Nephron progenitor cell (in vitro differentiated cells): ENCODE data around the gene IL36RN.

Experiments
- DNase-seq: peaks from one replicate; pipeline ENCODE4 v3.0.0; 2021
- H3K27ac Mint-ChIP-seq: 2 replicates; pipeline ENCODE4 v1.8.0; 2021; ENCODE audit warnings: mild to moderate bottlenecking, moderate library complexity, mixed read lengths
- H3K27me3 Mint-ChIP-seq: 2 replicates; pipeline ENCODE4 v1.8.0; 2021; ENCODE audit warnings: mild to moderate bottlenecking, low read depth, mixed read lengths; ENCODE audit not compliant: poor library complexity
- H3K36me3 Mint-ChIP-seq: 2 replicates; pipeline ENCODE4 v1.8.0; 2021; ENCODE audit warnings: low read depth, mixed read lengths
- H3K4me1 Mint-ChIP-seq: 2 replicates; pipeline ENCODE4 v1.8.0; 2021; ENCODE audit warnings: mixed read lengths
- H3K4me3 Mint-ChIP-seq: 2 replicates; pipeline ENCODE4 v1.8.0; 2021; ENCODE audit warnings: mild to moderate bottlenecking, moderate library complexity, mixed read lengths
- H3K9me3 Mint-ChIP-seq: 2 replicates; pipeline ENCODE4 v1.8.0; 2021; ENCODE audit warnings: mild to moderate bottlenecking, moderate library complexity, mixed read lengths
- TF ChIP-seq, protein P1 (sequence below): fragments of 200-600 bp; sonication (generic); IDR thresholded peaks from 2 replicates; pipeline ENCODE4 v1.5.0; 2021; ENCODE audit warnings: antibody characterized with exemption

IL36RN gene

DNA sequence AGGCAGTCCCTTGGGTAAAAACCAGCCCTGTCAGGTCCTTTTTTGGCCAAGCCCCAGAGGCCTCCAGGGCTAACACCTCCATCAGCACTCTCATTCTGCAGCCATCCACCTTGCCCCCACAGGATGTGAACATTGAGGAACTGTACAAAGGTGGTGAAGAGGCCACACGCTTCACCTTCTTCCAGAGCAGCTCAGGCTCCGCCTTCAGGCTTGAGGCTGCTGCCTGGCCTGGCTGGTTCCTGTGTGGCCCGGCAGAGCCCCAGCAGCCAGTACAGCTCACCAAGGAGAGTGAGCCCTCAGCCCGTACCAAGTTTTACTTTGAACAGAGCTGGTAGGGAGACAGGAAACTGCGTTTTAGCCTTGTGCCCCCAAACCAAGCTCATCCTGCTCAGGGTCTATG, 16.0 kb downstream of the IL36RN start:
- Mint-ChIP-seq H3K4me3 (no peak overlapping the region), H3K27ac (no peak overlapping the region), H3K9me3 (no peaks in the 10 kb centered on the region), H3K36me3 (no peaks in the 10 kb centered on the region), H3K27me3 (peaks cover 59% of the 10 kb centered on the region), H3K4me1 (peaks cover 20% of the 10 kb centered on the region)
- TF ChIP-seq, protein P1, sequence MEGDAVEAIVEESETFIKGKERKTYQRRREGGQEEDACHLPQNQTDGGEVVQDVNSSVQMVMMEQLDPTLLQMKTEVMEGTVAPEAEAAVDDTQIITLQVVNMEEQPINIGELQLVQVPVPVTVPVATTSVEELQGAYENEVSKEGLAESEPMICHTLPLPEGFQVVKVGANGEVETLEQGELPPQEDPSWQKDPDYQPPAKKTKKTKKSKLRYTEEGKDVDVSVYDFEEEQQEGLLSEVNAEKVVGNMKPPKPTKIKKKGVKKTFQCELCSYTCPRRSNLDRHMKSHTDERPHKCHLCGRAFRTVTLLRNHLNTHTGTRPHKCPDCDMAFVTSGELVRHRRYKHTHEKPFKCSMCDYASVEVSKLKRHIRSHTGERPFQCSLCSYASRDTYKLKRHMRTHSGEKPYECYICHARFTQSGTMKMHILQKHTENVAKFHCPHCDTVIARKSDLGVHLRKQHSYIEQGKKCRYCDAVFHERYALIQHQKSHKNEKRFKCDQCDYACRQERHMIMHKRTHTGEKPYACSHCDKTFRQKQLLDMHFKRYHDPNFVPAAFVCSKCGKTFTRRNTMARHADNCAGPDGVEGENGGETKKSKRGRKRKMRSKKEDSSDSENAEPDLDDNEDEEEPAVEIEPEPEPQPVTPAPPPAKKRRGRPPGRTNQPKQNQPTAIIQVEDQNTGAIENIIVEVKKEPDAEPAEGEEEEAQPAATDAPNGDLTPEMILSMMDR, result no peak
- DNase-seq, result no peak

DNA sequence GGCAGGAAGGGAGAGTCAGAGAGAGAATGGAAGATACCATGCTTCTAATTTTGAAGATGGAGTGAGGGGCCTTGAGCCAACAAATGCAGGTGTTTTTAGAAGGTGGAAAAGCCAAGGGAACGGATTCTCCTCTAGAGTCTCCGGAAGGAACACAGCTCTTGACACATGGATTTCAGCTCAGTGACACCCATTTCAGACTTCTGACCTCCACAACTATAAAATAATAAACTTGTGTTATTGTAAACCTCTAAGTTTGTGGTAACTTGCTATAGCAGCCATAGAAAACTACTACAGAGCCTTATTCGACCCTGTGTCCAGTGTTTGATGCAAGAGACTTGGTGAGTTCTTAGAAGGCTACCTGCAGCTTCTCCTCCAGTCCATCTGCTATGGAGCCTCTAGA, 16.6 kb downstream of the IL36RN start:
- no peak for DNase-seq
- H3K27me3 Mint-ChIP-seq, result peaks cover 55% of the 10 kb centered on the region
- H3K4me1 Mint-ChIP-seq, result peaks cover 20% of the 10 kb centered on the region
- H3K9me3 Mint-ChIP-seq, result no peaks in the 10 kb centered on the region
- TF ChIP-seq, protein P1, result no peak
- H3K4me3 Mint-ChIP-seq, result no peak overlapping the region
- no peak overlapping the region for H3K27ac Mint-ChIP-seq
- no peaks in the 10 kb centered on the region for H3K36me3 Mint-ChIP-seq

DNA sequence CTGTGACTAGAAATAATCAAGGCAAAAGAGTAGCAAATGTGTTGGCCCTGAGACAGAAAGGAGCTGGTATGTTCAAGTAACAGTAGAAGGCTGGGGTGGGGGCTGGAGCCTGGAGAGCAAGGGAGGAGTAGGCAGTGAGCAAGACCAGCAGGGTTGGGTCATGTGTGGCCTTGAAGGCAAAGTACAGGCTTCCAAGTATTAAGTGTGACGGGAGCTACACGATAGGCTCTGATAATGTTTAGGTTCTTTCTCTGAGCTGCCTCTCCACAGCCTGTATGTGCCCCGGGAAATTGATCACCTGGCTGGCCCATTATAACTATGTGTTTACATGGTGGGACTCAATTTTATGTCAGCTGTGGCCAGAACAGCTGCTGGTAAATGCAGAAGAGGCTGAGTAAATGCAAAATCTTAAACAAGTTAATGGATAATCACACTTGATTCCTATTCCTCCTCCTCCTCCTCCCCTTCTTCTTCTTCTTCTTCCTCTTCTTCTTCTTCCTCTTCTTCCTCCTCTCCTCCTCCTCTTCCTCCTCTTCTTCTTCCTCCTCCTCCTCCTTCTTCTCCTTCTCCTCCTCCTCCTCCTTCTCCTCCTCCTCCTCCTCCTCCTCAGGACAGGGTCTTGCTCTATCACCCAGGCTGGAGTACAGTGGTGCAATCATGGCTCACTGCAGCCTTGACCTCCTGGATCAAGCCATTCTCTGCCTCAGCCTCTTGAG, 18.1 kb downstream of the IL36RN start:
- no peak for DNase-seq
- H3K36me3 Mint-ChIP-seq, result no peaks in the 10 kb centered on the region
- peaks cover 20% of the 10 kb centered on the region for H3K4me1 Mint-ChIP-seq
- no peaks in the 10 kb centered on the region for H3K9me3 Mint-ChIP-seq
- H3K27me3 Mint-ChIP-seq, result peaks cover 63% of the 10 kb centered on the region
- TF ChIP-seq, protein P1, result no peak
- no peak overlapping the region for H3K4me3 Mint-ChIP-seq
- H3K27ac Mint-ChIP-seq, result no peak overlapping the region

DNA sequence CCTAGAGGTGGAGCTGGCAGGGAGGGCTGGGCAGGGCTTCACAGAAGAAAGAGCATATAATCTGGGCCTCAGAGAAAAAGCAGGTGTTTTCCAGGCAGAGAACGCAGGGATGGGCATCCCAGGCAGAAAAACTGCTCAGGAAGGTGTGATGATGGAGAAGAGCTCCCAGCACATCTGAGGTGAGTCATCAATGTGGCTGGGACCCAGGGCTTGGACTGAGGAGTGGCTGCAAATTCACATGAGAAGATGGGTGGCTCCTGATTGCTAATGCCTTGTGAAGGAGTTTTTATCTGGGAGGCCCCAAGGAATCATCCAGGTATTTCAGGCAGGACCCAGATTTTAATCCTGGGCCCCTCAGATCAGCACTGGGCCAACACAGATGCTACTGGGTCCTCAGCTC, 18.9 kb downstream of the IL36RN start:
- H3K36me3 Mint-ChIP-seq, result no peaks in the 10 kb centered on the region
- H3K27ac Mint-ChIP-seq, result no peak overlapping the region
- TF ChIP-seq, protein P1, result no peak
- peaks cover 70% of the 10 kb centered on the region for H3K27me3 Mint-ChIP-seq
- DNase-seq, result no peak
- H3K4me1 Mint-ChIP-seq, result peaks cover 20% of the 10 kb centered on the region
- H3K4me3 Mint-ChIP-seq, result no peak overlapping the region
- no peaks in the 10 kb centered on the region for H3K9me3 Mint-ChIP-seq

GRCh38 chr2:113078350-113078839, 19.4 kb downstream of the IL36RN start:
- peaks cover 20% of the 10 kb centered on the region for H3K4me1 Mint-ChIP-seq
- DNase-seq, result no peak
- H3K4me3 Mint-ChIP-seq, result no peak overlapping the region
- H3K9me3 Mint-ChIP-seq, result no peaks in the 10 kb centered on the region
- peak overlapping the region; percentile 26 for H3K27ac Mint-ChIP-seq
- TF ChIP-seq, protein P1, result no peak
- peaks cover 71% of the 10 kb centered on the region for H3K27me3 Mint-ChIP-seq
- H3K36me3 Mint-ChIP-seq, result no peaks in the 10 kb centered on the region

DNA sequence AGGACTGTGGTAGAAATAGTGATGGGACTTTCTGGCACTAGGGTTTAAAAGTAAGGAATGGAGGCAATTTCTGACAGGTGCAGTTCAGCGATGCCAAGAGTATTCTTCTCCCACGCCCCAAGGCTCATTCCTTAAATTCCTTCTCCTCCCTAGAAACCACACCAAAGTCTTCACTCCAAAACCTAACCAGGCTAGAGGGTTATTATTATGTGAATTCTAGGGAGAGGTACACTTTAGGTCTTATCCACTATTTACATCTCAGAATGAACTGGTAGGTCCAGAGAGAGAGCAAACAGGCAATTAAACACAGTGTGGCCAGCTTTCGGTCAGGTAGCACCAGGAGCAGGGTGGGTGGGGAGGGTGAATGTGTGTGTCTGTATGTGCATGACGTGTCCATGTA, 20.1 kb downstream of the IL36RN start:
- Mint-ChIP-seq H3K27ac (no peak overlapping the region), H3K36me3 (no peaks in the 10 kb centered on the region), H3K27me3 (peaks cover 73% of the 10 kb centered on the region), H3K4me3 (no peak overlapping the region), H3K4me1 (peaks cover 20% of the 10 kb centered on the region), H3K9me3 (no peaks in the 10 kb centered on the region)
- TF ChIP-seq, protein P1, result no peak
- DNase-seq, result no peak
